ENCODE data around the gene PIEZO1.

DNA sequence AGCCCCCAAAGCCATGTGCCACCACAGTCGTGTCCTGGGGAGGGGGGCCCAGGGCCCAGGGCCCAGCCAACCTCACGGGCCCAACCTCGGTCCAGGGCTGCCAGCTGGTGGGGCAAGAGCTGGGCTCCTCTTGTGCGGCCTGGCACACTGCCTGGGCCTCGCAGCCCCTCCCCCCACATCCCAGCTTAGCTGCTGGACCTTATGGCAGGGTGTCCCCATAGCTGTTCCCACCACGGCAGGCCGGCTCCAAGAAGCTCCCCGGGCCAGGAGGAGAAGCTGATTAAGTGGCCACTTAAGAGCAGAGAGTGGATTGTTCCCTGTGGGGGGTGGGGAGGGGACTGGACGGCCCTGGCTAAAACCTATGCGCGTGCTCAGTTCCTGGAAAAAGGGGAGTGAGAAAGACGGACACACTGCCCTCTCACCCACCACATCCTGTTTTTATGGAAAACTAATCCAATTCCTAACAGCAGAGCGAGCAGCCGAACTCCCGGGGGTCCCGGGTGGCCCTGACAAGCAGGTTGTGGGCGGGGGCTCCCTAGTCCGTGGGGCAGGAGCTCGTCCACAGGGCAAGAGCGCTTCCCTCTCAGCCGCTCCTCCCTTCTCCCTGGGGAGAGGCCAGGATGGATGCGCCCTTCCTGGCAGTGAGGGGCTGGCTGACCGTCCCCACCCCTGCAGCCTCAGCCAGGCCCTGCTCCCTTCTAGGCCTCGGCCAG lies 16.8 kb downstream of the PIEZO1 start:
- TF ChIP-seq CHD2 (IDR thresholded peaks at IDR 0.05; ENCODE audit: low read length, partially characterized antibody) (no peak), HOXB13 (CRISPR knock-in tag; IDR thresholded peaks at IDR 0.05; ENCODE audit: low read depth) (no peak), RCOR1 (IDR thresholded peaks at IDR 0.05; ENCODE audit: low read depth, low read length) (no peak), JUNB (IDR thresholded peaks at IDR 0.05) (no peak), POLR2A (IDR thresholded peaks at IDR 0.05; ENCODE audit: low read length) (no peak), MAX (IDR thresholded peaks at IDR 0.05) (no peak)
- TF ChIP-seq, protein P1, sequence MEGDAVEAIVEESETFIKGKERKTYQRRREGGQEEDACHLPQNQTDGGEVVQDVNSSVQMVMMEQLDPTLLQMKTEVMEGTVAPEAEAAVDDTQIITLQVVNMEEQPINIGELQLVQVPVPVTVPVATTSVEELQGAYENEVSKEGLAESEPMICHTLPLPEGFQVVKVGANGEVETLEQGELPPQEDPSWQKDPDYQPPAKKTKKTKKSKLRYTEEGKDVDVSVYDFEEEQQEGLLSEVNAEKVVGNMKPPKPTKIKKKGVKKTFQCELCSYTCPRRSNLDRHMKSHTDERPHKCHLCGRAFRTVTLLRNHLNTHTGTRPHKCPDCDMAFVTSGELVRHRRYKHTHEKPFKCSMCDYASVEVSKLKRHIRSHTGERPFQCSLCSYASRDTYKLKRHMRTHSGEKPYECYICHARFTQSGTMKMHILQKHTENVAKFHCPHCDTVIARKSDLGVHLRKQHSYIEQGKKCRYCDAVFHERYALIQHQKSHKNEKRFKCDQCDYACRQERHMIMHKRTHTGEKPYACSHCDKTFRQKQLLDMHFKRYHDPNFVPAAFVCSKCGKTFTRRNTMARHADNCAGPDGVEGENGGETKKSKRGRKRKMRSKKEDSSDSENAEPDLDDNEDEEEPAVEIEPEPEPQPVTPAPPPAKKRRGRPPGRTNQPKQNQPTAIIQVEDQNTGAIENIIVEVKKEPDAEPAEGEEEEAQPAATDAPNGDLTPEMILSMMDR (IDR thresholded peaks at IDR 0.05) = no peak
